Activated naive CD8-positive, alpha-beta T cell treated with anti-CD3 and anti-CD28 coated beads, Interleukin-2, amount 50 U/mL, for 24 hours (primary cell): ENCODE measurements around the gene UBAP2.

ENCODE experiments used
- ATAC-seq: fragments of 150-1000 bp; cut with Tn5 transposase; one replicate; pipeline ENCODE4 v1.10.0; 2021
- DNase-seq: peaks from one replicate; pipeline ENCODE4 v3.0.0; 2021
- H3K27ac Mint-ChIP-seq: one replicate; pipeline ENCODE4 v1.8.0; 2021; ENCODE audit warnings: mild to moderate bottlenecking, mixed read lengths
- H3K27me3 Mint-ChIP-seq: one replicate; pipeline ENCODE4 v1.8.0; 2021; ENCODE audit warnings: mixed read lengths
- H3K36me3 Mint-ChIP-seq: one replicate; pipeline ENCODE4 v1.8.0; 2021; ENCODE audit warnings: low read depth, mixed read lengths
- H3K4me1 Mint-ChIP-seq: one replicate; pipeline ENCODE4 v1.8.0; 2021; ENCODE audit warnings: mixed read lengths
- H3K4me3 Mint-ChIP-seq: one replicate; pipeline ENCODE4 v1.8.0; 2021; ENCODE audit warnings: mild to moderate bottlenecking, moderate library complexity, mixed read lengths
- H3K9me3 Mint-ChIP-seq: one replicate; pipeline ENCODE4 v1.8.0; 2021; ENCODE audit warnings: mixed read lengths

Gene UBAP2, protein sequence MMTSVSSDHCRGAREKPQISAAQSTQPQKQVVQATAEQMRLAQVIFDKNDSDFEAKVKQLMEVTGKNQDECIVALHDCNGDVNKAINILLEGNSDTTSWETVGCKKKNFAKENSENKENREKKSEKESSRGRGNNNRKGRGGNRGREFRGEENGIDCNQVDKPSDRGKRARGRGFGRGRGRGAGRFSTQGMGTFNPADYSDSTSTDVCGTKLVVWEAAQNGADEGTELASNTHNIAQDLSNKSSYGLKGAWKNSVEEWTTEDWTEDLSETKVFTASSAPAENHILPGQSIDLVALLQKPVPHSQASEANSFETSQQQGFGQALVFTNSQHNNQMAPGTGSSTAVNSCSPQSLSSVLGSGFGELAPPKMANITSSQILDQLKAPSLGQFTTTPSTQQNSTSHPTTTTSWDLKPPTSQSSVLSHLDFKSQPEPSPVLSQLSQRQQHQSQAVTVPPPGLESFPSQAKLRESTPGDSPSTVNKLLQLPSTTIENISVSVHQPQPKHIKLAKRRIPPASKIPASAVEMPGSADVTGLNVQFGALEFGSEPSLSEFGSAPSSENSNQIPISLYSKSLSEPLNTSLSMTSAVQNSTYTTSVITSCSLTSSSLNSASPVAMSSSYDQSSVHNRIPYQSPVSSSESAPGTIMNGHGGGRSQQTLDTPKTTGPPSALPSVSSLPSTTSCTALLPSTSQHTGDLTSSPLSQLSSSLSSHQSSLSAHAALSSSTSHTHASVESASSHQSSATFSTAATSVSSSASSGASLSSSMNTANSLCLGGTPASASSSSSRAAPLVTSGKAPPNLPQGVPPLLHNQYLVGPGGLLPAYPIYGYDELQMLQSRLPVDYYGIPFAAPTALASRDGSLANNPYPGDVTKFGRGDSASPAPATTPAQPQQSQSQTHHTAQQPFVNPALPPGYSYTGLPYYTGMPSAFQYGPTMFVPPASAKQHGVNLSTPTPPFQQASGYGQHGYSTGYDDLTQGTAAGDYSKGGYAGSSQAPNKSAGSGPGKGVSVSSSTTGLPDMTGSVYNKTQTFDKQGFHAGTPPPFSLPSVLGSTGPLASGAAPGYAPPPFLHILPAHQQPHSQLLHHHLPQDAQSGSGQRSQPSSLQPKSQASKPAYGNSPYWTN

DNA sequence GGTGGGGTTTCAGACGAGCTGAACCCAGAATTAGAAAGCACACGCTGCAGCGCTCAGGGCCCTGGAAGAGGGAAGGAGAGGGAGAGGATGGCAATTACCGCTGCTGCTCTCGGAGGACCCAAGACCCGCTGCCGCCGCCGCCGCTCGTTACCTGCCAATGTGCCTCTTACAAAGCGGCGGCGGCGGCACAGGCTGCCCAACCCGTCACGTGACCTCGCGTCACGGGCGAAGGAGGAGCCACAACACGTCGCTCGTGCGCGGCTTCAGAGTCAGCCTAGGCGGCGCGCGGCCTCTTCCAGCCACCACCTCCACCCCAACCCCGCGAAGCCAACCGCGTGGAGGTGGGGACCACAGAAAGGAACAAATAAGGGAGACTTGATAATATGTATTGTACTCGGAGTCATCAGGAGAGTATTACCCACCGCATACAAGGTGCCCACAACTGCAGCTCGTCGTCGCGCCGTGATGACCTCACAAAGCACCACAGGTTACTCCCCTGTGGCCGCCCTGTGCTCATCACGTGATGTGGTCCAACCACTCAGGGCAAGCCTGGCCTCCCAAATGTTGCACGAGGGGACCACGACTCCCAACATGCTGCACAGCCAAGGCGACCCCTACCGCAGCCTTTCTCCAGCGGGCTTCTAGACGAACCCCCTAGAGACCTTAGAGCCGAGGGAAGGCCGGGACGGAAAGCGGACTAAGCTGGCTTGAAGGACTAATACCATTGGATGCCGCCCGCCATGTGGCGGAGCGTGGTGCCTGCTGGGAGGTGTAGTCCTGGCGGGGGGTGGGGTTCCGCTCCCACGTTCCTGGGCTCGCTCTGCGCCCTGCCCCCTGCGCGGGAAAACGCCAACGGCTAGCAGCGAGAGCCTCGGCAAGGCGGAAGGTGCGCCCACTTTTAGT, at the start of gene UBAP2:
Gene UBAP2, minus strand, starts transcription at position 161 of the 903 bp plus-strand sequence. CDS start 31,739 bp downstream, outside the sequence.
- Mint-ChIP-seq H3K27ac (peak within 1 kb of the TSS; percentile 99), H3K4me1 (peaks cover 52% of the 10 kb centered on the region), H3K9me3 (no peaks in the 10 kb centered on the region), H3K36me3 (peaks cover 10% of the 10 kb centered on the region), H3K4me3 (peak within 1 kb of the TSS; percentile 100), H3K27me3 (peaks cover 5% of the 10 kb centered on the region)
- peak; percentile 98 for DNase-seq
- peak; percentile 85 for ATAC-seq

DNA sequence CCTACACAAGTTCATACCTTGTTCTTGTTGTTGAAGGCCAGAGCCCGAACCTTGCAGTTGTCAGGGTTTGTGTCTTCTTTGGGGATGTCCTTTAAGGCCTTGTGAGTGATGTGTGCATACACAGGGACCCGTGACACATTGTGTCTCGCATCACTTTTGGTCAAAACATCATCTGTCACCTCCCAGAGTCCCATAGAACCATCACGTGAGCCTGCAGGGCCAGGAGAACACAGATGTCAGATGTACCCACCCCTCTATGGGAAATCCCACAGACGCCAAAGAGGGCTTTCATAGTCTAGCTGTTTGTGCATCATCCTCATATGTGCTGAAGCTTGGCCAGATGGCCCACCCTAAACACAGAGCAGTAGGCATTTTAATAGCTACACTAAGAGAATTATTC, 49.6 kb upstream of the UBAP2 start:
- H3K4me3 Mint-ChIP-seq: no peak overlapping the region
- H3K36me3 Mint-ChIP-seq: peaks cover 29% of the 10 kb centered on the region
- H3K4me1 Mint-ChIP-seq: peaks cover 2% of the 10 kb centered on the region
- H3K27ac Mint-ChIP-seq: no peak overlapping the region
- DNase-seq (no peak), ATAC-seq (no peak)
- H3K9me3 Mint-ChIP-seq: no peaks in the 10 kb centered on the region
- no peaks in the 10 kb centered on the region for H3K27me3 Mint-ChIP-seq

DNA sequence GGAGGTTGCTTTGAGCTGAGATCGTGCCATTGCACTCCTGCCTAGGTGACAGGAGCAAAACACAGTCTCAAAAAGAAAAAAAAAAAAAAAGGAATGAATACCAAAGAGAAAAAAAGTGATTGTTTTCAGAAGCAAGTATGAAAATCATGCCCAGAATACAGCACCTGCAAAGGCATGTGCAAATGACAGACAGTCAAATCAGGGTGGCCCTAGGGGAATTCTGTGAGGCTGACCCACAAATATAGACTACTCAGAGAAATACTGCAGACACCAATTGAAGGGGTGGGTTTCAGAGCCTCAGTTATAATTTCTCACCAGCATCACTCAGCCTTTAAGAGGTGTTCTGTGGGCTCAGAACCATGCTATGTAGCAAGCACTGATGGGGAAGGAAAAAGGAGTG, 49.2 kb upstream of the UBAP2 start:
- no peak overlapping the region for H3K27ac Mint-ChIP-seq

DNA sequence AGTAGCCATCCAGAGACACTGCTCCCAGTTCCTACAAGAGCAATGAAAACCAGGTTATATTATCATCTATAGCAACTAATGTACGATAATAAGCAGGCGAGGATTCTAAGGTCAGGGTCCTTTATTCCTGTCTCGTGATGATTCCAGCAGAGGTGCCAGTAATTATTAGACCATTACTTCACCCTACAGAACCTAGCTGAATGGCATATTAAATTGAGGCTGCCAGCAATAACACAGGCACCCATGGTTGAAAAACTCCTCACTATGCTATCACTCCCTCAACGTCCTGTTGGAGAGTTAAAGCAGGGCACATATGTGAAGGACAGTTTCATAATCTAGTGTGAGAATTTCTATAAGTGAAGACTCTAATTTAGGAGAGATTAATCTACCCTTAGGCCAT, 48.1 kb upstream of the UBAP2 start:
- H3K4me1 Mint-ChIP-seq: peaks cover 17% of the 10 kb centered on the region
- no peak overlapping the region for H3K4me3 Mint-ChIP-seq
- H3K27ac Mint-ChIP-seq: no peak overlapping the region
- H3K9me3 Mint-ChIP-seq: no peaks in the 10 kb centered on the region
- H3K27me3 Mint-ChIP-seq: no peaks in the 10 kb centered on the region
- no peak for DNase-seq
- no peak for ATAC-seq
- peaks cover 36% of the 10 kb centered on the region for H3K36me3 Mint-ChIP-seq

More for the DNA sequence above, 49.2 kb upstream of the UBAP2 start:
- Mint-ChIP-seq H3K4me1 (peaks cover 6% of the 10 kb centered on the region), H3K9me3 (no peaks in the 10 kb centered on the region), H3K27me3 (no peaks in the 10 kb centered on the region), H3K36me3 (peaks cover 33% of the 10 kb centered on the region), H3K4me3 (no peak overlapping the region)
- no peak for DNase-seq
- no peak for ATAC-seq

DNA sequence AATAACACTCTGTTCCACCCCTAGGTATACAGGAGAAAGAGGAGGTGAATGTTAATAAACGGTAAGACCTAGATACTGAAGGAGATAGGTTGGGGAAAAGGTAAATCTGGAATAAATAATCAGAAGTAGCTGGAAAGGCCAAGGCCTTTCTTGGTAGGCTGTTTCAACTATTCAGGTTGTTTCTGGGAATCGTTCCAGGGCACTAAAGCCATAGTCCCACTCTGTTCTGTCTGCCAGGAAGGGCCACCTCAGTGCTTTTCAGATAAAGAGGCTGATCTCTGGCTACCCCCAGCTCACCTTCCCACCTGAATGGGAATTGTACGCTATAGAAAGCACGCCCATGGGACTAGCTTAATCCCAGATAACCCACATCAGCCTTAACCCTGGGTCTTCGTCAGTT, 44.9 kb upstream of the UBAP2 start:
- peaks cover 54% of the 10 kb centered on the region for H3K36me3 Mint-ChIP-seq
- no peak overlapping the region for H3K4me3 Mint-ChIP-seq
- H3K27me3 Mint-ChIP-seq: no peaks in the 10 kb centered on the region
- H3K4me1 Mint-ChIP-seq: peaks cover 30% of the 10 kb centered on the region
- H3K27ac Mint-ChIP-seq: peak overlapping the region; percentile 76
- DNase-seq (no peak), ATAC-seq (no peak)
- no peaks in the 10 kb centered on the region for H3K9me3 Mint-ChIP-seq

DNA sequence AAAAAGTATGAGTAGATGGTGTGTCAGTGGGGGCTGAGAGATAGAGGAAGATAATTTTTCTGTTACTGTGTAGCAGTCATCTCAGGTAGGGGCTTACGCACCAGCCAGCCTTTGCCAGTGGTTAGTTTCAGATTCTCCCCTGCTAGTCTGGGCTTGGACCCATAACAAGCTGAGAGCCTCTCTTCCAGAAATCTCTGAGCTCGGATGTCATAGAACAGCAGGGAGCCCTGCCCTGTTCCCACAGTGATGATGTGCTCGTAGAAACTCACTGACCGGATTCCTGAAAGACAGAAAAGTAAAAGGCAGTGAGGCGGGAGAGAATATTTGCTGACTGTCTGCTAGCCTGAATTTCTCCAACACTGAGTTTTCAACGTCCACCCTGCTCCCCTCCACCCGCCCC, 40.6 kb upstream of the UBAP2 start:
- DNase-seq (no peak), ATAC-seq (no peak)
- Mint-ChIP-seq H3K36me3 (peaks cover 43% of the 10 kb centered on the region), H3K27ac (peak overlapping the region; percentile 72), H3K27me3 (no peaks in the 10 kb centered on the region), H3K9me3 (no peaks in the 10 kb centered on the region), H3K4me3 (no peak overlapping the region), H3K4me1 (peaks cover 40% of the 10 kb centered on the region)

DNA sequence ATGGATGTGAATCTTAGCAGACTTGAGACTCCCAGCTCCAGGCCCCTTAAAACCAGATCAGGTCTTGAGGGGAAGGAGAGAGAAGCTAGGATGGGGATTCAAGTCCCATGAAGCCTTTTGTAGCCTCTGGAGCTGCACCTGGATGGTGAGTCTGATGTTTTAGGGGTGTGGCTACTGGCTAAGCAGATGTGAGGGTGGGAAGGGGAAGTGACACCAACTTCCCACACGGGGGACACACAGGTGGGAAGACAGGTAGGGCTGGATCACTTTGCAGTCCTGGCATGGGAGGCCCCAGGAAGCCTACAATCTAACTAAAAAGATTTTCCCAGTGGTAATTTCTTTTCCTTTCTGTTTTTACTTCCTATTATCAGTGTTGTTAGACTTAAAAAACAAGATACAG, 38.7 kb upstream of the UBAP2 start:
- no peak for ATAC-seq
- Mint-ChIP-seq H3K27me3 (no peaks in the 10 kb centered on the region), H3K4me3 (no peak overlapping the region), H3K36me3 (peaks cover 35% of the 10 kb centered on the region), H3K9me3 (no peaks in the 10 kb centered on the region), H3K27ac (no peak overlapping the region), H3K4me1 (peaks cover 29% of the 10 kb centered on the region)
- no peak for DNase-seq

DNA sequence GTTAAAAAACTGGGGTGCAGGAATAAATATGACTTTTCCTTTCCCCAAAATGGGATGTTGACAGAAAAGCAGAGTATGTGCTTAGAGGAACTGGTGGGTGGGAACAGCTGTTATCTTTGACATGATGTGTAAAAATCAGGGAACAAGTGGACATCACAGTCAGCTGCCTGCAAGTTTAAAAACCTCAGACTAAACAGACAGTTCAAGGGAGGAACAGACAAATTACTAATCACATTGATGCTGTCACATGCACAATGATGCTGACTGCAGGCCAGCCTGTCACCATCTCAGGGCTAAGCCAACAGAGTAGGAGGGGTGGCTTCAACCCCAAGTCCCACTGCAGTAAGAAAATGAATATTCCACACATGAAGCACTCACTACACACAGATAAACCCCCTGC, 38.2 kb upstream of the UBAP2 start:
- no peak overlapping the region for H3K27ac Mint-ChIP-seq
- H3K36me3 Mint-ChIP-seq: peaks cover 30% of the 10 kb centered on the region
- no peaks in the 10 kb centered on the region for H3K9me3 Mint-ChIP-seq
- ATAC-seq: no peak
- no peak for DNase-seq
- no peaks in the 10 kb centered on the region for H3K27me3 Mint-ChIP-seq
- no peak overlapping the region for H3K4me3 Mint-ChIP-seq
- H3K4me1 Mint-ChIP-seq: peaks cover 24% of the 10 kb centered on the region

DNA sequence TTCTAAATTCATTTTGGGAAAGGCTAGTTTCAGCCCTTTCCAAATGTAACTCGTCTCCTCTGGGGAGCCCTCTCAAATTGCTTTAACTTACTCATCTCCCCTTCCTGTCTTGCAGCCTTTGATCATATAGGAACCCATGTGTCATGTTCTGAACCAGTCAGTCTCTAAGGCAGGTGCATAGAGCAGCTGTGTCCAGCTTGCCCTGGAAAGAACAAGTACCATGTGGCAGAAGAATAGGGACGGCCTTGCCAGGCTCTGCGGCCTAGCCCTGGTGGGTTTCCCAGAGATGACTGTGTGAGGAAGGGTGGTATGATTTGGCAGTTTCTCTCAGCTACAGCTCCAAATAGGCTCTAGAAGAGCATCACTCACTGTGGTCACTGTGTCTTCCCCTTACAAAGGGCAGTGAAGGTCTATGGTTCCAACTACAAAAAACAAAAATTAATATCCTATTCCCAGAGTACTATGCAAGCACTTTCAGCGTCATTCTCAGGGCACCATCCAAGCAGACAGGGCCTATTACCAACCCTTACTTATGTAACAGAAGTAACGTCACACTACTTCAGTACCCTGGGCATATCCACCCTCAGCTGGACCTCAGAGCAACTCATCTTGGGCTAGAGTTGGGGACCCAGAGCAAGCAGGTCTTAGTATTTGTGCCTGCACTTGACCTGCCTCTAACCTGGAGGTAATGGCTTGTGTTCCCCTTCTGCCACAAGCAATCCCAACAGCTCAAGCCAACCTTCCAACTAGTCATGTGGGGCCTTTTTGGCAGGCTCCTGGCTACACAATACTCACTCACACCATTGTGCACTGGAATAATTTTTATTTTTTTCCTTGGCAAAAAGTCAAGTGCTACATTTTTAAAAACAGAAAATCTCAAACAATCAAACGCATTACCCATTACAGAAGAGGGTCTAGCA, 37.2 kb upstream of the UBAP2 start:
- Mint-ChIP-seq H3K27ac (peak overlapping the region; percentile 27), H3K4me1 (peaks cover 19% of the 10 kb centered on the region), H3K36me3 (peaks cover 20% of the 10 kb centered on the region), H3K27me3 (no peaks in the 10 kb centered on the region), H3K4me3 (no peak overlapping the region), H3K9me3 (no peaks in the 10 kb centered on the region)
- ATAC-seq (peak; percentile 88), DNase-seq (no peak)

DNA sequence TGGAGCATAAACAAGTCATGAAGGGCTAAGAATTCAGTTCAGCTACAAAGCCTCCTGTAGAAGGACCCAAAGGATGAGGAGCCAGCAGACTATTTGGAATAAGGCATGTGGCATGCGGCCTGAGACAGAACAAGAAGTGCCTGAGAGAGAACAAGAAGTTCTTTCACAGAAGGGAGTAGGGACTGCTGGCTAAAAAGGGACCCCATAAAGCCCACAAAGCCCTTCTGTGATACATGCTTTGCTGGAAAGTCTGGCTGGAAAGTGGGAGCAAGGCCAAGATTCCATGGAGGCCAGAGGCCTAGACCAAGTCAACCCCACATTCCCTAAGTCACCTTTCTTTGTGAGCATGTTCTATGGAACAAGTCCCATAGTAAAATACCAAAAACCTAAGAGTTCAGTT, 35.9 kb upstream of the UBAP2 start:
- Mint-ChIP-seq H3K9me3 (no peaks in the 10 kb centered on the region), H3K27me3 (no peaks in the 10 kb centered on the region), H3K27ac (no peak overlapping the region), H3K4me3 (no peak overlapping the region), H3K4me1 (peaks cover 17% of the 10 kb centered on the region), H3K36me3 (peaks cover 18% of the 10 kb centered on the region)
- ATAC-seq (no peak), DNase-seq (no peak)

DNA sequence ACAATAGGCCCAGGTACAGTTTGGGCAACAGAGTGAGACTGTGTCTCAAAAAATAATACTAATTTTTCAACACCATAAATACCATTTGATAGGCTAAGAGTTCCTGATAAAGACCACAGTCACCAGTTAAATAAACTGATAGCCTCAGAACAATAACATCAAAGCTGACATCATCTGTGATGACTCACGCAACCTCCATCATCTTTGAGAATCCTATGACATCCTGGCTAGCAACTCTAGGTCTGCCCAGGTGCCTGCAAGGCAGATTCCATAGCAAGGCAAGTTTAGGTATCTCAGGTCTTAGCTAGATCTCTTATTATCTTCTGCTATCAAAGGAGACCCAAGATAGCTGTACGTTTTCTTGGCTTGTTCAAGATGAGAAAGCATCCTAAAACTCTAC, 30.5 kb upstream of the UBAP2 start:
- no peaks in the 10 kb centered on the region for H3K9me3 Mint-ChIP-seq
- no peaks in the 10 kb centered on the region for H3K27me3 Mint-ChIP-seq
- H3K27ac Mint-ChIP-seq: no peak overlapping the region
- no peaks in the 10 kb centered on the region for H3K4me1 Mint-ChIP-seq
- H3K4me3 Mint-ChIP-seq: no peak overlapping the region
- no peaks in the 10 kb centered on the region for H3K36me3 Mint-ChIP-seq
- ATAC-seq (no peak), DNase-seq (no peak)

DNA sequence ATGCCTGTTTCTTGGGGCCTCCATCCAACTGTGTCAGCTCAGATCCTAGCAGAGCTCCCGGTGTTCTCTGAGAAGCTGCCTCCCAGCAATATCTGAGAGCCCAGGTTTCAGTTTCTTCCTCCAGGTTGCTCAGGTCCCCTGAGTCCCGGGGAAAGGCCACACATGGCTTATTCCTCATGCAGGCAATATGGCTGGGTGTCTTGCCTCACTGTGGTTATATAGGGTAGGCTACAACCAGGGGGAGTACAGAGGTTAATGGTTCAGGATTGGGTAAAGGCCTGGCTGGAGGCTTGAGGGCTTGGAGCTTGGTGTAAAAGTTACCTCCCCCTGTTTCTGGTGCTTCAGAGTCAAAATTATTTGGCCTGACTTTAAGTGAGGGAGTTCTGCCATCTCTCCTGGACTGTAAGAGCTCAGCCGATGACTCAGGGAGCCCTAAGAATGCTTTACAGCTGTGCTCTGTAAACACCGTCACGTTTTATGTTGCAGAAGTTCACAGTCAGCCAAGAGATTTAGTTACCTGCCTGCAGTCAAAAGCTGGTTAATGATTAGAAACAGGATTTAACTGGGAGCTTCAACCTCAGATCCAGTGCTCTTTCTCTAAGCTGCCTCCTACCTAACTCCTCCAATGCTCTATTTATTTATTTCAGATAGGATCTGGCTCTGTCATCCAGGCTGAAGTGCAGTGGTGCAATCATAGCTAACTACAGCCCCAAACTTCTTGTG, 24.3 kb upstream of the UBAP2 start:
- no peaks in the 10 kb centered on the region for H3K27me3 Mint-ChIP-seq
- no peak for DNase-seq
- peak overlapping the region; percentile 26 for H3K27ac Mint-ChIP-seq
- no peak for ATAC-seq
- no peaks in the 10 kb centered on the region for H3K4me1 Mint-ChIP-seq
- no peaks in the 10 kb centered on the region for H3K9me3 Mint-ChIP-seq
- no peaks in the 10 kb centered on the region for H3K36me3 Mint-ChIP-seq
- no peak overlapping the region for H3K4me3 Mint-ChIP-seq

DNA sequence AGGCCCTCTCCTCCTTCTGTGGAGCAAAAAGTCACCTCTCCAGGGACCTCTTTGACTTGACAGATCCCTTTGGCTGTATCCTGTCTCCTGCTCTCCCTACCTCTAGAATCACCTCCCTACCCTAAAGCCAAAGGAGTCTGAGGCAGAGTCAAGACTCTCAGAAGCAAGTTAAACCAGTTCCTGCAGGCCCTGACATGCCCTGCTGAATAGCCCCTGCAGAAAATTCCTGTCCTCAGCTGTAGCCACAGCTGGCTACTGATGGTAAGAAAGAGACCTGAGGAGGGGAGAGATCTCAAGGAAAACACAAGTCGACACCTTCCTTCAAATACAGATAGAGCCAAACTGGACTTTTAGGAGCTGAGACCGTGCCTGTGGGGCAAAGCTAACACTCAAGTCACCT, 23.7 kb upstream of the UBAP2 start:
- Mint-ChIP-seq H3K27ac (no peak overlapping the region), H3K9me3 (no peaks in the 10 kb centered on the region), H3K4me1 (no peaks in the 10 kb centered on the region), H3K36me3 (no peaks in the 10 kb centered on the region), H3K27me3 (no peaks in the 10 kb centered on the region), H3K4me3 (no peak overlapping the region)
- DNase-seq (no peak), ATAC-seq (no peak)
